Stimulated activated CD8-positive, alpha-beta memory T cell treated with anti-CD3 and anti-CD28 coated beads, Interleukin-4, amount 100 ng/mL, for 48 hours (primary cell): ENCODE results near the gene VWC2L.

Experiments used
- DNase-seq: peaks from one replicate; pipeline ENCODE4 v3.0.0-alpha.2; 2020

Gene VWC2L

GRCh38 chr2:214601852-214602633, 191.2 kb downstream of the VWC2L start:
- DNase-seq = no peak

GRCh38 chr2:214604861-214605260, 194.0 kb downstream of the VWC2L start:
- DNase-seq = no peak

GRCh38 chr2:214607051-214607450, 196.2 kb downstream of the VWC2L start:
- DNase-seq = no peak

GRCh38 chr2:214611015-214611414, 200.2 kb downstream of the VWC2L start:
- no peak for DNase-seq

- no peak for DNase-seq
Measured at GRCh38 chr2:214624166-214624760, 213.4 kb downstream of the VWC2L start.

- no peak for DNase-seq
Measured at GRCh38 chr2:214628091-214628490, 217.2 kb downstream of the VWC2L start.
